ENCODE measurements around the gene EFHC1.

EFHC1 gene

DNA sequence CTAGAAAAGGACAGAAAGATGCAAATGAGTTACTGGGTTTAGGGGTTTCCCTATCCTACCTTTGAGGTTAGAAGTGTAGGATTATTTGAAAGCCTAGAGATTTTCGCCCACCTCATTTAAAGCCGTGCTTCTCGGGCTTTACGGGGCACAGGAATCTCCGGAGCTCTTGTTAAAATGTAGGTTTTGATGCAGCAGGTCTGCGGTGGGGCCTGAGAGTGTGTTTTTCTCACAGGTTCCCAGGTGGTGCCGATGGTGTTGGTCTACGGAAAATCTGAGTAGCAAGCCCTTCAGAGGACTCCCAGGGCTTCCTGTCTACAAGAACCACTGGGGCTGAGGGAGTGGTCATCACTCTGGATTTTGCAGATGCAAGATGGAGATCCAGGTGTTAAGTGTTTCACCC, 109.2 kb downstream of the EFHC1 start:
- no peak for DNase-seq (ENCODE audit: low read depth, low spot score)

DNA sequence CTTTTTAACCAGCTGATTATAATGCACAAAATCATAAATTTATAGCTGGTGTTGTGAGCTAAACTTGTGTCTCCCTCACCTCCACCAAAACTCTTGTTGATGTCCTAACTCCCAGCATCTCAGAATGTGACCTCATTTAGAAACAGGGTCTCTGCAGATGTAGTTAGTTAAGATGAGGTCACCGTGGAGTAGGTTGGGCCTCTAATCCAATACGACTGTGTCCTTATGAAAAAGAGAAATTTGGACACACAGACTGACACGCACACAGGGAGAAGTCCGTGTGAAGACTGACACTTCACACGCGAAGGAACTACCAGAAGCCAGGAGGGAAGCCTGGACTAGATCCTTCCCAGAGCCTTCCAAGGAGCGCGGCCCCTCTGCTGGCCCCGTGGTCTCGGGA, 110.2 kb downstream of the EFHC1 start:
- TF ChIP-seq POLR2AphosphoS5 (IDR thresholded peaks at IDR 0.05; ENCODE audit: borderline replicate concordance, low read depth, low read length) (no peak), FOXP2 (optimal IDR thresholded peaks at IDR 0.05; ENCODE audit: control extremely low read depth, extremely low read length, insufficient read depth) (no peak), EZH2 (IDR thresholded peaks at IDR 0.05) (no peak)
- H3K4me3 ChIP-seq = no peak overlapping the region
- H3K9ac ChIP-seq (ENCODE audit: insufficient read length) = no peak overlapping the region
- DNase-seq (ENCODE audit: low read depth, low spot score) = no peak
- no peaks in the 10 kb centered on the region for H3K36me3 ChIP-seq (ENCODE audit: insufficient read depth, low read length)
- H3K9me3 ChIP-seq (ENCODE audit: low read depth, low read length) = no peaks in the 10 kb centered on the region
- no peak overlapping the region for H3K27ac ChIP-seq

More for the DNA sequence above, 109.2 kb downstream of the EFHC1 start:
- Histone ChIP-seq H3K36me3 (ENCODE audit: insufficient read depth, low read length) (no peaks in the 10 kb centered on the region), H3K9me3 (ENCODE audit: low read depth, low read length) (no peaks in the 10 kb centered on the region), H3K4me3 (no peak overlapping the region), H3K9ac (ENCODE audit: insufficient read length) (no peak overlapping the region), H3K27ac (no peak overlapping the region)
- no peak for TF ChIP-seq FOXP2 (optimal IDR thresholded peaks at IDR 0.05; ENCODE audit: control extremely low read depth, extremely low read length, insufficient read depth)

DNA sequence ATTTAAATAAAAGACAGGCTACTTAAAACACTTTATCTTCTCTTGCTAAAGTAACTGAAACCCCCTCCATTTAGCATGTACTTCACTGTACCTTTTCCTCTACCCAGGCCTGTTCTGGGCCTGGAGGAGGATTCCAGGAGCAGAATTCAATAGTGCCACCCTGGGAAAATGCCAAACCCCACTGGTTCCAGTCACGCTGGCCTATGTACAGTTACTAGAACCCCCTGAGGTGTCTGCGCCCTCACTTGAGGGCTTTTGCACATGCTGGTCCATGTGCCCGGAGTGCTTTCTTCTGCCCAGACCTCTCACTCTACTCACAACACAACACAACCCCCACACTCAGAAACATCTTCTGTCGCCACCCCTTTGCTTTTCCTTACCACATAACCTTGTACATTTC, 111.3 kb downstream of the EFHC1 start:
- no peak overlapping the region for H3K27ac ChIP-seq
- no peak for TF ChIP-seq EZH2 (IDR thresholded peaks at IDR 0.05)
- no peak for TF ChIP-seq POLR2AphosphoS5 (IDR thresholded peaks at IDR 0.05; ENCODE audit: borderline replicate concordance, low read depth, low read length)
- TF ChIP-seq FOXP2 (optimal IDR thresholded peaks at IDR 0.05; ENCODE audit: control extremely low read depth, extremely low read length, insufficient read depth) = no peak
- DNase-seq (ENCODE audit: low read depth, low spot score) = no peak
- H3K9me3 ChIP-seq (ENCODE audit: low read depth, low read length) = no peaks in the 10 kb centered on the region
- no peak overlapping the region for H3K4me3 ChIP-seq
- H3K36me3 ChIP-seq (ENCODE audit: insufficient read depth, low read length) = no peaks in the 10 kb centered on the region
- no peak overlapping the region for H3K9ac ChIP-seq (ENCODE audit: insufficient read length)

DNA sequence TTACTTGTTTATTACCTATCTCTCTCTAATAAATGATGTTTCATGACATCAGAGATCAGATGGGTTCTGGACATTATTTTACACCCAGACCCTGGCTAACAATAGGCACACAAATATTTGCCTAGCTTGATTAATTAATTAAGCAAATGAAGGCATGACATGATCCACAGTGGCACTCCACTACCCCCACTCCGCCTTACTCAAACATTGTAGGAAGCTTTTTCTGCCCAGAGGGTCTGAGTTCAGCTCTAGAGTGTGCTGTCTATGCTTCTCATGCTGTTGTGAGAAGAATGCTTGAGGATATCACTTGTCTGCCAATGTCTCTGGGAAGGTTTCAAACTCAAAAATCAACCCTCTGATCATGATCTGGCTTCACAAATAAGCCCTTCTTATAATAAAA, 111.7 kb downstream of the EFHC1 start:
- H3K36me3 ChIP-seq (ENCODE audit: insufficient read depth, low read length) = no peaks in the 10 kb centered on the region
- DNase-seq (ENCODE audit: low read depth, low spot score) = no peak
- no peak overlapping the region for H3K4me3 ChIP-seq
- H3K9me3 ChIP-seq (ENCODE audit: low read depth, low read length) = no peaks in the 10 kb centered on the region
- no peak overlapping the region for H3K27ac ChIP-seq
- TF ChIP-seq FOXP2 (optimal IDR thresholded peaks at IDR 0.05; ENCODE audit: control extremely low read depth, extremely low read length, insufficient read depth) (no peak), POLR2AphosphoS5 (IDR thresholded peaks at IDR 0.05; ENCODE audit: borderline replicate concordance, low read depth, low read length) (no peak), EZH2 (IDR thresholded peaks at IDR 0.05) (no peak)
- no peak overlapping the region for H3K9ac ChIP-seq (ENCODE audit: insufficient read length)

DNA sequence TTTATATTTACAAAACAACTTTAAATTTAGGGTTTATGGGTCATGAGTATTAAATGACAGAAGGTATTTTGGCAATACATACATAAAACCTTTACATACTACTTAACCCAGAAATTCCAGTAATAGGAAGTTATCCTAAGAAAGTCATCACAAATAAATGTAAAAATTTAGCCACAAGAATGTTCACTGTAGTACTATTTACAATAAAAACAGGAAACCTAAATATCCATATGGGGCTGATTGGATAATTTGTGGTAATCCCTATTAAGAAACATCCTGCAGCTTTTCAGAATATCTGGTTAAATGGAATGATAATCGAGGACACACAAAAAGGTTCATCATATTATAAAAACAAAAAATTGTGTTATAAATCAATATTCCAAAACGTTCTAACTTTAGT, 112.3 kb downstream of the EFHC1 start:
- Histone ChIP-seq H3K36me3 (ENCODE audit: insufficient read depth, low read length) (no peaks in the 10 kb centered on the region), H3K9me3 (ENCODE audit: low read depth, low read length) (no peaks in the 10 kb centered on the region), H3K9ac (ENCODE audit: insufficient read length) (no peak overlapping the region), H3K27ac (no peak overlapping the region), H3K4me3 (no peak overlapping the region)
- DNase-seq (ENCODE audit: low read depth, low spot score) = no peak
- no peak for TF ChIP-seq EZH2 (IDR thresholded peaks at IDR 0.05)
- TF ChIP-seq FOXP2 (optimal IDR thresholded peaks at IDR 0.05; ENCODE audit: control extremely low read depth, extremely low read length, insufficient read depth) = no peak
- TF ChIP-seq POLR2AphosphoS5 (IDR thresholded peaks at IDR 0.05; ENCODE audit: borderline replicate concordance, low read depth, low read length) = no peak

DNA sequence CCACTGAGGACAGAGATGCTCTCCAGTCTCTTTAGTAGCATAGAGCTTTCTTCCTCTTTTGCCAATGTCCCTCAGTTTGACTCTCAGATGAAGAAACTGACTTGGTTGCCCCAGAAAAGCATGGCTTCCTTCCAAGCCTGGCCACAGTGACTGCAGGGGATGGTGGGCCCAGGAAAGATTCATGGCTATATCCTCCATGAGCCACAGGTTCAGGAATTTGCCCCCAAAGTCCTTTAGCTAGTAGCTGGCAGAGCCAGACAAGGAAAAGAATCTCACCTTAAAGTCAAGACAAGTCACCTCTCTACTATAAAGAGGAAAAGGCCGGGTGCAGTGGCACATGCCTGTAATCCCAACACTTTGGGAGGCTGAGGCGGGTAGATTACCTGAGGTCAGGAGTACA, 113.3 kb downstream of the EFHC1 start:
- TF ChIP-seq EZH2 (IDR thresholded peaks at IDR 0.05) (no peak), POLR2AphosphoS5 (IDR thresholded peaks at IDR 0.05; ENCODE audit: borderline replicate concordance, low read depth, low read length) (no peak), FOXP2 (optimal IDR thresholded peaks at IDR 0.05; ENCODE audit: control extremely low read depth, extremely low read length, insufficient read depth) (no peak)
- H3K9ac ChIP-seq (ENCODE audit: insufficient read length) = no peak overlapping the region
- H3K4me3 ChIP-seq = no peak overlapping the region
- DNase-seq (ENCODE audit: low read depth, low spot score) = no peak
- H3K9me3 ChIP-seq (ENCODE audit: low read depth, low read length) = no peaks in the 10 kb centered on the region
- no peak overlapping the region for H3K27ac ChIP-seq
- no peaks in the 10 kb centered on the region for H3K36me3 ChIP-seq (ENCODE audit: insufficient read depth, low read length)

DNA sequence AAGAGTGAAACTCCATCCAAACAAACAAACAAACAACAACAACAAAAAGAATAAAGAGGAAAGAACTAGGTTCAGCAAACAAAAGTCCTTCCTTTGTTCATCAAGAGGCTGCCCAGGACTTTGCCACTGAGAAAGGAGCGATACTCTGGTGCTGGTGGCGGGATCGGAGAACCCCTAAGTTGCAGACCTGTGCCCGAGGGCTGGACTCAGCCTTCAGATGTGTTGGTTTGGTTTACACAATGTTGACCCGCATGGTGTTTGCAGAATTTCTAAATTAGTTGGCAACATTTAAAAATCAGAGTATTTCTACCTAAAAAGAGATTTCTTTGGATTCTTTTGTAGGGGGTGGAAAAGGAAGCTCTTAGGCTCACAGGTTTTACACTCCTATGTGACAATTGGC, 114.2 kb downstream of the EFHC1 start:
- Histone ChIP-seq H3K36me3 (ENCODE audit: insufficient read depth, low read length) (no peaks in the 10 kb centered on the region), H3K27ac (no peak overlapping the region), H3K9me3 (ENCODE audit: low read depth, low read length) (no peaks in the 10 kb centered on the region), H3K4me3 (no peak overlapping the region), H3K9ac (ENCODE audit: insufficient read length) (no peak overlapping the region)
- TF ChIP-seq EZH2 (IDR thresholded peaks at IDR 0.05) (no peak), FOXP2 (optimal IDR thresholded peaks at IDR 0.05; ENCODE audit: control extremely low read depth, extremely low read length, insufficient read depth) (no peak), POLR2AphosphoS5 (IDR thresholded peaks at IDR 0.05; ENCODE audit: borderline replicate concordance, low read depth, low read length) (no peak)
- no peak for DNase-seq (ENCODE audit: low read depth, low spot score)

DNA sequence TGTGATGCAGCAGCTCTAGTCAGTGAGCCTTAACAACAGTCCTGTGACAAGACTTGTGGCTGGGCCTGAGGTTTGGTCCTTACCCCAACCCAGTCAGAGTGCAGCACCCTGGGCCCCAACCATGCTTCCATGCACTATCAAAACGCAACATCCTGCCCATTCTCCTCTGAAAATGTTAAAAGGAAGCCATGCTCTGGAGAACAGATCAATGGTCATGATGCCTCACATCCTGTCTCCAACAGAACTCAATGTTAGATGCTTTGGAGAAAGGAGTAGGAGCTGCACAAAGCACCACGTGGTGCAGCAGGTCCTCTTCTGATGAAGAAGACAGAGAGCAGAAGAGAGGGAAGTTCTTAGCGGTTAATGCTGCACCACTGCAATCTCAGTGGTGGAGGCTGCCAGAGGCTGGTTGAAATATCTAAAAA, 114.8 kb downstream of the EFHC1 start:
- TF ChIP-seq FOXP2 (optimal IDR thresholded peaks at IDR 0.05; ENCODE audit: control extremely low read depth, extremely low read length, insufficient read depth) = no peak
- no peak for TF ChIP-seq POLR2AphosphoS5 (IDR thresholded peaks at IDR 0.05; ENCODE audit: borderline replicate concordance, low read depth, low read length)
- TF ChIP-seq EZH2 (IDR thresholded peaks at IDR 0.05) = no peak
- H3K36me3 ChIP-seq (ENCODE audit: insufficient read depth, low read length) = no peaks in the 10 kb centered on the region

DNA sequence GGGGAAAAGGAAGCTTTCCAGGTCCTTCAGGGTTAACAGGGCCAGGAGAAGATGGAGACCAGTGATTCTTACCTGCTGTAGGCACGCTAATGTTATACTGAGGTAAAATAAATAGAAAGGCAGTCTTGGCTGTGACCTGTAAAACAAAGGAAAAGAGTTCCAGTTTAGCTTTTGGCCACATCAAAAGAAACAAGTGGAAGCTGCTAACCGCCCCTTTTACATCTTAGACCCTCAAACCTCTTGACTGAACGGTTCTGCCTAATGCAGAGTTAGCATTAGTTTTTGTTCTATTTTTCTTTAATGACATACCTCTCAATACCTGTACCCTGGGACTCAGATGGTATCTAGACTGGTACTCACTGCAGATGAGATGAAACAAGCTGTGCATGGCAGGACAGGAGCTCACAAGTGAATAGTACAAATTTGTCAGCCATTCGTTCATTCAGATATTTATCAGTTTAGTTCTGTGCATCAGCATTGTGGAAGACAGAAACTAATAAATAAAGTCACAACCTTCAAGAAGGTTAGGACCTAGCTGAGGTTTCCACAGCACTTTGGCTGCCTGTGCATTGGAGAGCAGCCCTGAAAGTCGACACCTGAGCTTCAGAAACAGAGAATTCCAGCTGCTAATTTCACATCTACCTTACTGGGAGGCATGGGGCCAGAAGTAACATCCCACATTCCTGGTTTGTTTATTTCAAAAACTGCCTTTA, 115.7 kb downstream of the EFHC1 start:
- Histone ChIP-seq H3K9me3 (ENCODE audit: low read depth, low read length) (no peaks in the 10 kb centered on the region), H3K9ac (ENCODE audit: insufficient read length) (no peak overlapping the region), H3K36me3 (ENCODE audit: insufficient read depth, low read length) (no peaks in the 10 kb centered on the region), H3K27ac (no peak overlapping the region), H3K4me3 (no peak overlapping the region)
- DNase-seq (ENCODE audit: low read depth, low spot score) = no peak
- TF ChIP-seq POLR2AphosphoS5 (IDR thresholded peaks at IDR 0.05; ENCODE audit: borderline replicate concordance, low read depth, low read length) = no peak
- no peak for TF ChIP-seq FOXP2 (optimal IDR thresholded peaks at IDR 0.05; ENCODE audit: control extremely low read depth, extremely low read length, insufficient read depth)

More for the DNA sequence above, 114.8 kb downstream of the EFHC1 start:
- no peak for DNase-seq (ENCODE audit: low read depth, low spot score)
- H3K9me3 ChIP-seq (ENCODE audit: low read depth, low read length) = no peaks in the 10 kb centered on the region
- no peak overlapping the region for H3K9ac ChIP-seq (ENCODE audit: insufficient read length)
- no peak overlapping the region for H3K27ac ChIP-seq
- H3K4me3 ChIP-seq = no peak overlapping the region

Data from SK-N-MC (cell line).